Measurements from ENCODE around the gene ANKRD26.

Gene ANKRD26

GRCh38 chr10:26970667-26971066 is 129.6 kb downstream of the ANKRD26 start:
- WGBS, 2 experiments, result 98 to 100% methylated on average over 3 to 4 of the region's 4 CpGs
- no peak overlapping the region for H3K4me3 ChIP-seq (ENCODE audit: insufficient read depth, low read depth, low read length)
- no peaks in the 10 kb centered on the region for H3K36me3 ChIP-seq (ENCODE audit: control insufficient read depth, insufficient read depth, low read length)
- no peaks in the 10 kb centered on the region for H3K9me3 ChIP-seq (ENCODE audit: control insufficient read depth, low read length)
- H3K4me1 ChIP-seq (ENCODE audit: control insufficient read depth, insufficient read depth, low read length), result no peaks in the 10 kb centered on the region
- H3K27me3 ChIP-seq (ENCODE audit: control insufficient read depth, insufficient read depth, low read length, poor library complexity, severe bottlenecking), result no peaks in the 10 kb centered on the region
- H3K27ac ChIP-seq (ENCODE audit: insufficient read depth, low read depth, low read length, poor library complexity, severe bottlenecking), result no peak overlapping the region

GRCh38 chr10:26969145-26969926 is 131.0 kb downstream of the ANKRD26 start:
- 95 to 99% methylated on average over 6 of the region's 6 CpGs for WGBS, 2 experiments
- Histone ChIP-seq H3K36me3 (ENCODE audit: control insufficient read depth, insufficient read depth, low read length) (no peaks in the 10 kb centered on the region), H3K4me1 (ENCODE audit: control insufficient read depth, insufficient read depth, low read length) (no peaks in the 10 kb centered on the region), H3K9me3 (ENCODE audit: control insufficient read depth, low read length) (no peaks in the 10 kb centered on the region), H3K27ac (ENCODE audit: insufficient read depth, low read depth, low read length, poor library complexity, severe bottlenecking) (no peak overlapping the region), H3K4me3 (ENCODE audit: insufficient read depth, low read depth, low read length) (no peak overlapping the region), H3K27me3 (ENCODE audit: control insufficient read depth, insufficient read depth, low read length, poor library complexity, severe bottlenecking) (no peaks in the 10 kb centered on the region)

- H3K4me1 ChIP-seq (ENCODE audit: control insufficient read depth, insufficient read depth, low read length), result no peaks in the 10 kb centered on the region
- no peak overlapping the region for H3K27ac ChIP-seq (ENCODE audit: insufficient read depth, low read depth, low read length, poor library complexity, severe bottlenecking)
- no peaks in the 10 kb centered on the region for H3K36me3 ChIP-seq (ENCODE audit: control insufficient read depth, insufficient read depth, low read length)
- H3K27me3 ChIP-seq (ENCODE audit: control insufficient read depth, insufficient read depth, low read length, poor library complexity, severe bottlenecking), result no peaks in the 10 kb centered on the region
- H3K9me3 ChIP-seq (ENCODE audit: control insufficient read depth, low read length), result no peaks in the 10 kb centered on the region
- no peak overlapping the region for H3K4me3 ChIP-seq (ENCODE audit: insufficient read depth, low read depth, low read length)
- 54 to 64% methylated on average over 3 of the region's 3 CpGs for WGBS, 2 experiments
These were observed 137.5 kb downstream of the ANKRD26 start for GRCh38 chr10:26962835-26963234.

- H3K4me1 ChIP-seq (ENCODE audit: control insufficient read depth, insufficient read depth, low read length), result no peaks in the 10 kb centered on the region
- WGBS, 2 experiments, result 91 to 92% methylated on average over 7 of the region's 7 CpGs
- no peaks in the 10 kb centered on the region for H3K9me3 ChIP-seq (ENCODE audit: control insufficient read depth, low read length)
- H3K27me3 ChIP-seq (ENCODE audit: control insufficient read depth, insufficient read depth, low read length, poor library complexity, severe bottlenecking), result no peaks in the 10 kb centered on the region
- no peaks in the 10 kb centered on the region for H3K36me3 ChIP-seq (ENCODE audit: control insufficient read depth, insufficient read depth, low read length)
- no peak overlapping the region for H3K4me3 ChIP-seq (ENCODE audit: insufficient read depth, low read depth, low read length)
- H3K27ac ChIP-seq (ENCODE audit: insufficient read depth, low read depth, low read length, poor library complexity, severe bottlenecking), result no peak overlapping the region
These were observed 140.0 kb downstream of the ANKRD26 start for GRCh38 chr10:26960308-26960707.

- Histone ChIP-seq H3K27me3 (ENCODE audit: control insufficient read depth, insufficient read depth, low read length, poor library complexity, severe bottlenecking) (no peaks in the 10 kb centered on the region), H3K36me3 (ENCODE audit: control insufficient read depth, insufficient read depth, low read length) (no peaks in the 10 kb centered on the region), H3K4me1 (ENCODE audit: control insufficient read depth, insufficient read depth, low read length) (no peaks in the 10 kb centered on the region), H3K4me3 (ENCODE audit: insufficient read depth, low read depth, low read length) (no peak overlapping the region), H3K27ac (ENCODE audit: insufficient read depth, low read depth, low read length, poor library complexity, severe bottlenecking) (no peak overlapping the region), H3K9me3 (ENCODE audit: control insufficient read depth, low read length) (no peaks in the 10 kb centered on the region)
- 92% methylated on average over 6 of the region's 6 CpGs for WGBS, 2 experiments
These were observed 140.5 kb downstream of the ANKRD26 start for GRCh38 chr10:26959841-26960240.

Data from ectodermal cell (in vitro differentiated cells).